Thoracic aorta (tissue), 2 donors: ENCODE data around the gene HDC. TPM values are rescaled to one million over a fixed set of nuclear protein-coding genes. Genes with fewer than 3 reads are reported as not detected.

Experiments used
- ATAC-seq: fragments of 150-250 bp; one replicate; pipeline ENCODE4 v1.8.0; 2017; ENCODE audit warnings: low read depth; ENCODE audit not compliant: insufficient number of reproducible peaks, low FRiP score
- DNase-seq: peaks from one replicate; pipeline ENCODE4 v3.0.0-alpha.2; 2020; ENCODE audit warnings: low spot score
- H3K27ac ChIP-seq, 2 donors: fragments of 200-600 bp; sonication (generic); 1 replicate in 1 of 2; 2 replicates in 1 of 2; pipeline ENCODE4 v1.5.1; 2016; ENCODE audit warnings: mild to moderate bottlenecking in 2 of 2, moderate library complexity in 2 of 2
- H3K27me3 ChIP-seq: fragments of 200-600 bp; sonication (generic); replicated peaks from 2 replicates; pipeline ENCODE4 v1.6.0; 2016; ENCODE audit warnings: mild to moderate bottlenecking; ENCODE audit not compliant: insufficient read depth
- H3K36me3 ChIP-seq: fragments of 200-600 bp; sonication (generic); one replicate; pipeline ENCODE4 v1.5.1; 2016
- H3K4me1 ChIP-seq, 2 donors: fragments of 200-600 bp; sonication (generic); 1 replicate in 1 of 2; 2 replicates in 1 of 2; pipeline versions ENCODE4 v1.5.1 to v1.6.0; 2016; ENCODE audit warnings: low read depth in 2 of 2, mild to moderate bottlenecking in 1 of 2; ENCODE audit not compliant: control insufficient read depth in 1 of 2
- H3K4me3 ChIP-seq: fragments of 200-600 bp; sonication (generic); 2 replicates; pipeline ENCODE4 v1.5.1; 2016; ENCODE audit warnings: mild to moderate bottlenecking
- H3K9me3 ChIP-seq: fragments of 200-600 bp; sonication (generic); 2 replicates; pipeline ENCODE4 v1.5.1; 2016
- total RNA-seq, 2 donors: library from RNA; depleted of rRNA; stranded (reverse); fragments of >200 nt; gene quantifications; one replicate each; pipeline versions ENCODE4 v1.1.0 to v1.2.3, GENCODE V29; 2016
- TF ChIP-seq, protein P1 (sequence below): fragments of 200-600 bp; sonication (generic); IDR thresholded peaks from one replicate; pipeline ENCODE4 v1.5.1; 2019; ENCODE audit warnings: antibody characterized with exemption

HDC gene
- total RNA-seq, 2 donors from 2014 or later, result 4.0 to 8.3 TPM

DNA sequence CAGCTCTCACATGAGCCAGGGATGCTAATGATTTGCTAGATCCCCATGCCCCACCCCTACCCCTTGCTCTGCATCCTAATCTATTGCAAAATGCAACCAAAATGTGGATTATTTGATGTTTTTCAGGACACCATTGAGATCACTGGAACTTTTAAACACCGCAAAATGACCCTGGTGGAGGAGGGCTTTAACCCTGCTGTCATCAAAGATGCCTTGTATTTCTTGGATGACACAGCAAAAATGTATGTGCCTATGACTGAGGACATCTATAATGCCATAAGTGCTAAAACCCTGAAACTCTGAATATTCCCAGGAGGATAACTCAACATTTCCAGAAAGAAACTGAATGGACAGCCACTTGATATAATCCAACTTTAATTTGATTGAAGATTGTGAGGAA, 29.7 kb downstream of the HDC start:
- no peak for ATAC-seq

GRCh38 chr15:50234764-50235163, 30.8 kb downstream of the HDC start:
- no peaks in the 10 kb centered on the region for H3K27me3 ChIP-seq
- H3K4me3 ChIP-seq, result no peak overlapping the region
- no peak for DNase-seq
- H3K4me1 ChIP-seq, result no peaks in the 10 kb centered on the region
- no peak for ATAC-seq
- no peak overlapping the region for H3K27ac ChIP-seq
- TF ChIP-seq, protein P1, sequence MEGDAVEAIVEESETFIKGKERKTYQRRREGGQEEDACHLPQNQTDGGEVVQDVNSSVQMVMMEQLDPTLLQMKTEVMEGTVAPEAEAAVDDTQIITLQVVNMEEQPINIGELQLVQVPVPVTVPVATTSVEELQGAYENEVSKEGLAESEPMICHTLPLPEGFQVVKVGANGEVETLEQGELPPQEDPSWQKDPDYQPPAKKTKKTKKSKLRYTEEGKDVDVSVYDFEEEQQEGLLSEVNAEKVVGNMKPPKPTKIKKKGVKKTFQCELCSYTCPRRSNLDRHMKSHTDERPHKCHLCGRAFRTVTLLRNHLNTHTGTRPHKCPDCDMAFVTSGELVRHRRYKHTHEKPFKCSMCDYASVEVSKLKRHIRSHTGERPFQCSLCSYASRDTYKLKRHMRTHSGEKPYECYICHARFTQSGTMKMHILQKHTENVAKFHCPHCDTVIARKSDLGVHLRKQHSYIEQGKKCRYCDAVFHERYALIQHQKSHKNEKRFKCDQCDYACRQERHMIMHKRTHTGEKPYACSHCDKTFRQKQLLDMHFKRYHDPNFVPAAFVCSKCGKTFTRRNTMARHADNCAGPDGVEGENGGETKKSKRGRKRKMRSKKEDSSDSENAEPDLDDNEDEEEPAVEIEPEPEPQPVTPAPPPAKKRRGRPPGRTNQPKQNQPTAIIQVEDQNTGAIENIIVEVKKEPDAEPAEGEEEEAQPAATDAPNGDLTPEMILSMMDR, result no peak
- no peaks in the 10 kb centered on the region for H3K9me3 ChIP-seq
- no peaks in the 10 kb centered on the region for H3K36me3 ChIP-seq

More for the DNA sequence above, 29.7 kb downstream of the HDC start:
- H3K36me3 ChIP-seq, result no peaks in the 10 kb centered on the region
- H3K4me3 ChIP-seq, result no peak overlapping the region
- H3K27ac ChIP-seq, result no peak overlapping the region
- H3K4me1 ChIP-seq, result no peaks in the 10 kb centered on the region
- DNase-seq, result no peak
- H3K27me3 ChIP-seq, result no peaks in the 10 kb centered on the region
- H3K9me3 ChIP-seq, result no peaks in the 10 kb centered on the region
- TF ChIP-seq, protein P1, result no peak

GRCh38 chr15:50233192-50233736, 32.3 kb downstream of the HDC start:
- Histone ChIP-seq H3K4me1 (no peaks in the 10 kb centered on the region), H3K36me3 (no peaks in the 10 kb centered on the region), H3K27ac (no peak overlapping the region), H3K4me3 (no peak overlapping the region), H3K9me3 (no peaks in the 10 kb centered on the region), H3K27me3 (no peaks in the 10 kb centered on the region)
- TF ChIP-seq, protein P1, result no peak
- ATAC-seq (no peak), DNase-seq (no peak)

DNA sequence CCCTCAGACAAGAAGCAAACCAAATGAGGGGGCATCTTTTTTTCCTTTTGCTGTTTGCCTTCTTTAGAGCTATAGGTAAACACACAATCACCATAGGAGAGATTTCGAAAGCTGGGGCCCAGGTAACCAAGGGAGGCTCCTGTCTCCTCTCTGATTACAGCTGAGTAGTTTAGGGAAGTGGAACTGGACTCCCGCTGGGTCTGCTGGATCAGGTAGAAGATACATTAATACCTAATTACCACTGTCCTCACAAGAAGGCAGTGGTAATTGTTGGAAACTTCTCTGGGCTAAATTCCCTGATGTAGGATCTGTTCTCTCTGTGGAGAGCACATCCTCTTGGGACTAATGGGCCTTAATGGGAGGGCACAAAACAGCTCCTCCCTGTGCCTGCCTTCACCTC, 32.7 kb downstream of the HDC start:
- Histone ChIP-seq H3K4me1 (no peaks in the 10 kb centered on the region), H3K36me3 (no peaks in the 10 kb centered on the region), H3K27me3 (no peaks in the 10 kb centered on the region), H3K9me3 (no peaks in the 10 kb centered on the region), H3K4me3 (no peak overlapping the region), H3K27ac (no peak overlapping the region)
- ATAC-seq, result no peak
- TF ChIP-seq, protein P1, result no peak
- no peak for DNase-seq

DNA sequence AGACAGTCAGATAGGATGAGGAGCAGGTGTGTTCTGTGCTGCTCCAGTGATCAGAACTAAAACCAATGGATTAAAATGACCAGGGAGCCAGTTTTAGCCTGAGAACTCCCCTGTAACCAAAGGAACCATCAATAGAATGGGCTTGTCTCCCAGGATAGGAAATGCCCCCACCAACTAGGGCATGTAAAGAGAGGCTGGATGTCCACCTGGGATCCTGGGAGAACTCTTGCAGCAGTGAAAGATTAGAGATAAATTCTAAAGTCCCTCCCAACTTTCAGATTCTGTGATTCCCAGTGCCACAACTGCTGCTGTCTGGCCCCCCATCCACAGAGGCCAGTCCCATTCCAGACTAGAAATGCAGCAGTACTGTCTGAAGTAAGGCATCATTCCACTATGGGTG, 33.8 kb downstream of the HDC start:
- DNase-seq (no peak), ATAC-seq (no peak)
- Histone ChIP-seq H3K27me3 (no peaks in the 10 kb centered on the region), H3K27ac (no peak overlapping the region), H3K9me3 (no peaks in the 10 kb centered on the region), H3K4me1 (no peaks in the 10 kb centered on the region), H3K36me3 (no peaks in the 10 kb centered on the region), H3K4me3 (no peak overlapping the region)
- TF ChIP-seq, protein P1, result no peak
